HG03354 (cell line): ENCODE data around the gene ACOT11.

Experiments used
- ATAC-seq: cut with Tn5 transposase; IDR thresholded peaks from one replicate; pipeline ENCODE4 v1.9.1; 2021; ENCODE audit warnings: mild to moderate bottlenecking; ENCODE audit not compliant: unreplicated experiment, poor library complexity, severe bottlenecking

Gene ACOT11

GRCh38 chr1:54558434-54559030, 10.5 kb downstream of the ACOT11 start:
- no peak for ATAC-seq

DNA sequence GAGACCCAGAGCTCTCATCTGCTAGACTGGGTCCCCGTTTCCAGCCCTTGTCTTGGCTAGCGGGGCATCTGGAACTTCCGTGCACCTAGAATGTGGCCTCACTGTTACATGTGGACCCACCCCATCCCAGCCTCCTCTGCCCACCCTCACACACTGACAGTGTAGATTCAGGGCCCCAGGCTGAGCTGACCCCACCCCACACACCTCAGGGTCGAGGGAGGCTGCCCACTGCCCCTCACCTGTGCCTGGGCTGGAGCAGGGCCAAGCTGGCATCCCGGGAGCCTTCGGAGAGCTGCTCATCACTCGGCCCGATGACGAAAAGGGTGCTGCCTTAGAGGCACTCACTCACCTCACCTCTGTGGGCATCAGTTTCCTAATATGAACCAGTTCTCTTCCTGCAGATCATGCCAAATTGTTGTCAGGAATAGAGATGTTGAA, 11.1 kb downstream of the ACOT11 start:
- no peak for ATAC-seq

GRCh38 chr1:54559771-54560231, 11.8 kb downstream of the ACOT11 start:
- no peak for ATAC-seq

DNA sequence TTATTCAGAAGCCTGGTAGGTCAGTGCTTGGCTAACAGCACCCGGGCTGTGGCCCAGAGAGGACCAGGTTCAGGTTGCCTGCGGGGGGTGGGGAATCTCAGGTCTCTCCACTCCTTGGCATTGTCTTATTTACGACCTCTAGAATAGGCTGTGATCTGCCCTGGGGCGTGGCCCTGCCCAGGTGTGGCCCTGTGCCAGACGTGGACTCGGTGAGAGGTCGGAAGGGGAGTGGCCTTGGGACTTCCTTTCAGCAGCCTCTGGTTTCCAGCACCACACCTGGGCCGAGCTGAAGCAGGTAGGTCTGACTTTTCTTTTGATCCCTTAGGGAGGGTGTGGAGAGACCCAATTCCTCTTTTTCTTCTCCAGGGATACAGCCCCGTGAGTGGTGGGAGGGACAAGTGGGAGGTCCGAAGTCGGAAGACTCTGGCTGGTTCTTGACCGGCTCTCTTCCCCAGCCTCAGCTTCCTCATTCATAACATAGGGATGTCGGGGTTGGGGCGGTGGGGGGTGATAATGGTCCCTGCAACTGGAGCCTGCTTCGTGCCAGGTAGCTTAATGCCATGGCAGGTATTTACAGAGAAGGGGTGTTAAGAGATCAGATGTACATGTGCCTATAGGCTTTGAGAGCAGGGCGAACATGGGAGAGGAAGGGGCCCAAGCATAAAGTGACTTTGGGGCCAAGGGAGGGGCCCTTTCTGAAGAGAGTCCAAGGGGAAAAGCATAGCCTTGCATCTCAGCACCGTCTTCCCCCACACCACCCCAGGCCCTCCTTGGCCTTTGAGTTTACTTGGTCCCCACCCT, 16.5 kb downstream of the ACOT11 start:
- no peak for ATAC-seq

DNA sequence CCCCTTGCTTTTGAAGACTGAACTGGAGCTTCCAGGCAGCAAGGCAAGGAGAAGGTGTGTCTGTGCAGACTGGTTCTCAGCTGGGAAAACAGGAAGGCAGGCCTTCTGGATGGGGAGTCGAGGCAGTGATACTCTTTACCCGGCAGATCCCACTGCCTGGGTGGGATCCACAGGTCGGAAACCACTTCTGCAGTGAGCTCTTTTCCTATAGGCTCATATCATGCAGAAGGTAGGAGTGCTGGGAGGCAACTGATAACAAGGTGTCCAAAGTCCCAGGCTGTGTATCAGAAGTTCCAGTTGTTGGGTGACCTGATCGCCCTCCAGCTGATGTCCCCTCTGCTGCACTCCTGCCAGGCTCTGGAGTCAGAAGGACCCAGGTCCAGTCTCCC, 17.1 kb downstream of the ACOT11 start:
- ATAC-seq, result no peak

DNA sequence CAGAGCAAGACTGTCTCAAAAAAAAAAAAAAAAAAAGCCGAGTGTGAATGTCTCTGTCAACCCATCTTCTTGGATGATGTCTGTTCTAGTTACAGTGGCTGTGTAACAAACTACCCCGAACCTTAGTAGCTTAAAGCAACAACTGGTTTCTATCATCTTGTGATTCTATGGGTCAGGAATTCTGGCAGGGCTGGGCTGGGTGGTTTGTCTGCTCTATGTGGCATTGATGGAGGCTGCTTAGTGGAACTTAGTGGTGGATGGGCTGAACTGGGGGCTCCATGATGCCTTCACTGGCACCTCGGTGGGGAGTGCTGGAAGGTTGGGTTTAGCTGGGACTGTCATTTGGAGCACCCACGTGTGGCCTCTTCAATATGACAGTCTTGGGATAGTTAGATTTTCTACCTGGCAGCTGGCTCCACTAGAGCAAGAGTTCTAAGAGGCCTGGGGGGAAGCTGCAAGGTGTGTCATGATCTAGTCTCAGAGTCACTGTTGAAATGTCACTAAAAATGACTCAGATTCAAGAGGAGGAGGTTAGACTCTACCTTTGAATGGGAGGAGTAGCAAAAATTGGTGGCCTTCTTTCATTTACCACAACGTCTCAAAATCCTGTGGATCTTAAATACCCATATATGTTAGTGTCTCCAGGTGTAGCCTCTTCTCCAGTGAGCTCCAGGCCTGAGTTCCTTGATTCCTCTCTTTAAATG, 18.6 kb downstream of the ACOT11 start:
- ATAC-seq, result no peak

DNA sequence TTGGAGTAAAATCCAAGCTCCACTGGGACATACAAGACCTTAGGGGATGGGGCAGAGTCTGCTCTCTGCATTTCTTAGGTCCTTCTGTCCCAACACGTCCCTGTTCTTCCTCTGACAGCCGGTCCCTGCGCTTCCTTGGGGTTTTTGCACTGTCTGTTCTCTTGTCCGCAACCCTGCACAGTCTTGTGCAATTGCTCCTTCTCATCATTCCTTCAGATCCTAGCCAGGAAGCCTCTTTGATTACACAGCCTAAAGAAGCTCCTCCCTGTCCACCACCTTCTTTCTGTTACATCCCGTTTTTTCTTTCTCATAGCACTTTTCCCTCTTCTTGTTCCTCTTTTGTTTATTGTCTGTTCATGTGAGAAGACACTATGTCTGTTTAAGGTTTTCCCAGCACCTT, 19.9 kb downstream of the ACOT11 start:
- no peak for ATAC-seq

GRCh38 chr1:54569339-54569738, 21.3 kb downstream of the ACOT11 start:
- no peak for ATAC-seq

GRCh38 chr1:54570161-54570560, 22.1 kb downstream of the ACOT11 start:
- ATAC-seq, result no peak

GRCh38 chr1:54571326-54571725, 23.3 kb downstream of the ACOT11 start:
- no peak for ATAC-seq

DNA sequence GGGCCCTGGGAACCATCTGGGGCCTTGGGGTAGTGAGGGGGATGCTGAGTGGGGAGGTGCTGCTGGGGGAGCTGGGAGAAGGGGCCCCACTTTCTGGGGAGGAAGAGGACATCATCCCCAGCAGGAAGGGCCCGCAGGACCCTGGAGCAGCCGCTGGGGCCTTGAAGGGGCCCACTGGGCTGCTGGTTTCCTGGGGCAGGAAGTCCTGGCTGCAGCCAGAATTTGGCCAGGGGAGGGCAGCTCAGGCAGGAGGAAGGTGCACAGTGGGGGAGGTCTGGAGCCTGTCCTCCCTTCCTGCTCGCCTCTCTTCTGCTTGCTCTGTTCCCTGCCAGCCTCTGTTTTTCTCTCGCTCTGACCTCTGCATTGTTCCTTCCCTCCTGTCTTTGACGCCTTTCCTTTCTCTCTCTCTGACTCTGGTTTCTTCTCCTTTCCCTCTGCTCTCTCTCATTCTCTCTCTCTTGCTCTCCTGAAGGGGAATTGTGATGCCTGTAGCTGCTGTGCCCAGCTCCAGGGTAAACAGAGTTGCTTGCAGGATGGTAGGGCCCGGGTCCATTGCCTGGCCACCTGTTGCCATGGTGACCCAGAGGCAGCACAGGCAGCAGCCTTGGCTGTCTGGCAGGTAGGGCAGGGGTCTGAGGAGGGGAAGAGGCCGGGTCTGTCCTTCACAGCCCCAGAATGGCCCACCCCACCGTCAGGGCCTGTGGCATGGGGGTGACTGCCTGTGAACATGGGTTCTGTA, 23.9 kb downstream of the ACOT11 start:
- ATAC-seq, result no peak

DNA sequence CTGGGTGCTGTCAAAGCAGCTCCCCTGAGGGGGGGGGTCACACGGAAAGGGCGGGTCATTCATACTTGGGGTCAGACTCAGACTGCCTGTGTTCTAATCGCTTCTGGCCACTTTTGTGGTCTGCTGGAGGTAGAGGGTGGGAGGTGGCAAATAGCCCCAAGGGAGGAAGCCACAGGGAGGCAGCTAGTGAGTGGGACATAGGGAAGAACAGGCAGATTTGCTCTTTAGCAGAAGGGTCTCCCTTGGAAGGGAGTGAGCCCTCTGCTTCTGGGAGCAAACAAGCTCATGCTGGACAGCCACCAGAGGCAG, 24.5 kb downstream of the ACOT11 start:
- no peak for ATAC-seq

GRCh38 chr1:54574158-54574778, 26.2 kb downstream of the ACOT11 start:
- no peak for ATAC-seq

GRCh38 chr1:54575161-54575560, 27.1 kb downstream of the ACOT11 start:
- ATAC-seq, result no peak

- no peak for ATAC-seq
Measured at GRCh38 chr1:54575605-54576290, 27.7 kb downstream of the ACOT11 start.

DNA sequence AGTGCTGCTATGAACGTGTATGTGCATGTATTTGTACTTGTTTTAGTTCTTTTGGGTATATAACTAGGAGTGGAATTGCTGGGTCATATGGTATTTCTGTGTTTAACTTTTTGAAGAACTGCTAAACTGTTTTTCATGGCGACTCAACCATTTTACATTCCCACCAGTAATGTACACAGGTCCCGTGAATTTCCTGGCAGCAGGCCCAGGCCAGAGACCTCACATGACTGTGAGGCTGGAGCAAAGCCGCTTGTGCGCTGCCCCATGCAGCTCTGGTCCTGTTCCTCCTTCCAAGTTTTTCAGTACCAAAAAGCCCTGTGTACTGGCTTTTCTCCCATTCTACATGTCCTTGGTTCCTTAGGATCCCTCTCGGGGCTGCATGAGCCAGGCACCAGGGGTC, 29.6 kb downstream of the ACOT11 start:
- no peak for ATAC-seq

GRCh38 chr1:54579337-54579781, 31.3 kb downstream of the ACOT11 start:
- no peak for ATAC-seq

GRCh38 chr1:54580856-54581550, 33.0 kb downstream of the ACOT11 start:
- ATAC-seq, result no peak

DNA sequence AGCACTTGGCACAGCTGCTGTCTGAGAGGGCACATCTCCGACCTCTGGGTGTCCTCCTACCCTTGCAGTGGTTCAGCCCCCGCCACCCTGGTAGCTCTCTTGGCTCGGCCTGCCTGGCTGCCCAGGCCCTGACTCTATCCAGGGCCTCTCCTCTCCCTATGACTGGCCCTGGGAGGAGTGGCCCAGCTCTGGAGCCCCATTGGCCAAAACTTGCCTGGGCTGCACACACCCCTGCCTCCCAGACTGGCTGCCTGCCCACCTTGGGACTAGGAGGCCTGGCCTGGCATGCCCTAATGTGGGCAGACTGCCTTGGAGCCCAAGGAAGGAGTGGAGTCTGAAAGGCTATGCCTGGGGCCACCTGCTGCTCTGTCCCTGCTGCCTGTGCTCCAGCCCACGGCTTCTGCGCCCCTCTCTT, 33.6 kb downstream of the ACOT11 start:
- ATAC-seq, result no peak
